H1 (cell line): ENCODE results near the gene DMBT1. TPM values are rescaled to one million over a fixed set of nuclear protein-coding genes. Genes with fewer than 3 reads are reported as not detected.

ENCODE experiments used
- CTCF ChIA-PET: fragments of 300-600 bp; sonication (Branson Sonifier 250); formaldehyde crosslinking; loops from one replicate; lab custom pipeline; 2021; ENCODE audit not compliant: partially characterized antibody; lab: Charles Lee
- POLR2A ChIA-PET: fragments of 300-600 bp; sonication (Branson Sonifier 250); formaldehyde crosslinking; loops from one replicate; lab custom pipeline; 2021; ENCODE audit warnings: inconsistent platforms; ENCODE audit not compliant: partially characterized antibody; lab: Charles Lee
- DNase-seq, 2 experiments: peaks; one replicate each; pipeline versions ENCODE4 v3.0.0 to v3.0.0-alpha.2; 2010 to 2022; ENCODE audit warnings: low spot score in 2 of 2, low read depth in 1 of 2, mixed read lengths in 1 of 2
- FAIRE-seq: peaks from 2 replicates; lab custom pipeline; 2011; peaks lifted over from hg19 to GRCh38; lab: Jason Lieb, UNC
- H2AFZ ChIP-seq: 2 replicates; pipeline ENCODE4 v1.8.1; 2012; ENCODE audit warnings: low read length, inconsistent platforms
- H2AK5ac ChIP-seq: 2 replicates; pipeline ENCODE4 v1.6.1; 2013; ENCODE audit warnings: low read depth, low read length
- H2BK120ac ChIP-seq: replicated peaks from 2 replicates; pipeline ENCODE3; 2013; ENCODE audit warnings: low read depth, low read length, inconsistent platforms
- H2BK12ac ChIP-seq: 2 replicates; pipeline ENCODE4 v1.6.1; 2013; ENCODE audit warnings: low read depth, low read length
- H2BK15ac ChIP-seq: 2 replicates; pipeline ENCODE4 v1.6.1; 2013; ENCODE audit warnings: low read length
- H2BK20ac ChIP-seq: 2 replicates; pipeline ENCODE4 v1.6.1; 2013; ENCODE audit warnings: low read length
- H2BK5ac ChIP-seq: 2 replicates; pipeline ENCODE4 v1.6.1; 2013; ENCODE audit warnings: low read depth, low read length
- H3K14ac ChIP-seq: 2 replicates; pipeline ENCODE4 v1.6.1; 2013; ENCODE audit warnings: inconsistent platforms; ENCODE audit not compliant: insufficient read length
- H3K18ac ChIP-seq: 2 replicates; pipeline ENCODE4 v1.6.1; 2013; ENCODE audit warnings: low read length; ENCODE audit errors: extremely low read depth
- H3K23ac ChIP-seq: 2 replicates; pipeline ENCODE4 v1.6.1; 2013; ENCODE audit warnings: inconsistent platforms; ENCODE audit not compliant: insufficient read length
- H3K23me2 ChIP-seq: 2 replicates; pipeline ENCODE4 v1.6.1; 2013; ENCODE audit warnings: low read depth, low read length
- H3K27ac ChIP-seq: 2 replicates; pipeline ENCODE4 v1.6.1; 2011; ENCODE audit warnings: low read depth, low read length, inconsistent platforms
- H3K27me3 ChIP-seq, 4 experiments: replicated peaks in 1 of 4; 1 replicate in 1 of 4; 2 replicates in 3 of 4; pipeline versions ENCODE4 v1.6.1 to v1.8.1; 2011 to 2013; ENCODE audit warnings: low read length in 3 of 4, mild to moderate bottlenecking in 3 of 4, inconsistent platforms in 2 of 4, mixed read lengths in 2 of 4, moderate library complexity in 1 of 4; ENCODE audit not compliant: control insufficient read depth in 3 of 4, insufficient read depth in 3 of 4; ENCODE audit errors: extremely low read depth in 1 of 4
- H3K36me3 ChIP-seq, 4 experiments: 2 replicates each; pipeline versions ENCODE4 v1.6.1 to v1.8.1; 2011 to 2013; ENCODE audit warnings: mild to moderate bottlenecking in 4 of 4, low read length in 3 of 4, moderate library complexity in 2 of 4, control low read depth in 1 of 4, inconsistent platforms in 1 of 4; ENCODE audit not compliant: insufficient read depth in 4 of 4, control insufficient read depth in 2 of 4
- H3K4ac ChIP-seq: replicated peaks from 2 replicates; pipeline ENCODE3; 2013; ENCODE audit warnings: low read length, low read depth, mixed read lengths, inconsistent platforms; ENCODE audit not compliant: insufficient read length
- H3K4me1 ChIP-seq, 4 experiments: replicated peaks in 1 of 4; 1 replicate in 1 of 4; 2 replicates in 3 of 4; pipeline versions ENCODE4 v1.6.1 to v1.8.1; 2011 to 2013; ENCODE audit warnings: low read length in 3 of 4, inconsistent platforms in 2 of 4, mixed read lengths in 1 of 4; ENCODE audit not compliant: insufficient read depth in 4 of 4, control insufficient read depth in 3 of 4
- H3K4me2 ChIP-seq, 2 experiments: 2 replicates each; pipeline versions ENCODE4 v1.6.1 to v1.8.1; 2011 to 2013; ENCODE audit warnings: low read depth in 2 of 2, low read length in 2 of 2, control low read depth in 1 of 2, inconsistent platforms in 1 of 2, mild to moderate bottlenecking in 1 of 2; ENCODE audit not compliant: insufficient read depth in 1 of 2
- H3K4me3 ChIP-seq, 4 experiments: fragments of 200-600, 300-600 bp in 1 of 4; sonication (generic), shearing (Covaris generic), sonication (Bioruptor Twin) in 1 of 4; 2 replicates each; pipeline versions ENCODE4 v1.5.1 to v1.8.1; 2011 to 2016; ENCODE audit warnings: low read length in 4 of 4, low read depth in 3 of 4, control low read depth in 2 of 4, inconsistent platforms in 2 of 4, mild to moderate bottlenecking in 2 of 4, mixed read lengths in 1 of 4, moderate library complexity in 1 of 4; ENCODE audit not compliant: insufficient read depth in 2 of 4; ENCODE audit errors: extremely low read depth in 1 of 4
- H3K56ac ChIP-seq: replicated peaks from 2 replicates; pipeline ENCODE3; 2013; ENCODE audit warnings: low read depth, mild to moderate bottlenecking, mixed read lengths, low read length, inconsistent platforms; ENCODE audit not compliant: insufficient read length
- H3K79me1 ChIP-seq: 2 replicates; pipeline ENCODE4 v1.6.1; 2013; ENCODE audit warnings: low read depth, low read length, control low read depth
- H3K79me2 ChIP-seq, 2 experiments: 2 replicates each; pipeline versions ENCODE4 v1.6.1 to v1.8.1; 2012 to 2013; ENCODE audit warnings: low read length in 2 of 2, mild to moderate bottlenecking in 2 of 2, inconsistent platforms in 1 of 2; ENCODE audit not compliant: insufficient read depth in 2 of 2, control insufficient read depth in 1 of 2
- H3K9ac ChIP-seq, 4 experiments: replicated peaks in 1 of 4; 1 replicate in 1 of 4; 2 replicates in 3 of 4; pipeline versions ENCODE4 v1.6.1 to v1.8.1; 2011 to 2013; ENCODE audit warnings: low read depth in 3 of 4, low read length in 3 of 4, control low read depth in 2 of 4, mild to moderate bottlenecking in 2 of 4, moderate library complexity in 2 of 4, inconsistent platforms in 1 of 4; ENCODE audit errors: extremely low read depth in 1 of 4
- H3K9me3 ChIP-seq, 2 experiments: 2 replicates each; pipeline versions ENCODE4 v1.6.1 to v1.8.1; 2012 to 2013; ENCODE audit warnings: mild to moderate bottlenecking in 2 of 2, moderate library complexity in 2 of 2, control low read depth in 1 of 2, inconsistent platforms in 1 of 2, low read depth in 1 of 2, low read length in 1 of 2, mixed read lengths in 1 of 2; ENCODE audit not compliant: insufficient read depth in 2 of 2
- H4K20me1 ChIP-seq, 2 experiments: replicated peaks in 1 of 2; 2 replicates each; pipeline versions ENCODE3 to v1.8.1; 2011 to 2013; ENCODE audit warnings: inconsistent platforms in 2 of 2, low read length in 2 of 2, mild to moderate bottlenecking in 1 of 2; ENCODE audit not compliant: insufficient read depth in 2 of 2, control insufficient read depth in 1 of 2
- H4K5ac ChIP-seq: 2 replicates; pipeline ENCODE4 v1.6.1; 2013; ENCODE audit warnings: low read length, low read depth, mixed read lengths, inconsistent platforms; ENCODE audit not compliant: insufficient read length
- H4K8ac ChIP-seq: 2 replicates; pipeline ENCODE4 v1.8.0; 2013; ENCODE audit warnings: mild to moderate bottlenecking, moderate library complexity, low read length, inconsistent platforms; ENCODE audit not compliant: insufficient read depth; ENCODE audit errors: extremely low read depth
- H4K91ac ChIP-seq: replicated peaks from 2 replicates; pipeline ENCODE3; 2013; ENCODE audit warnings: low read length, mixed read lengths, inconsistent platforms; ENCODE audit not compliant: insufficient read length
- CHD1 ChIP-seq: IDR thresholded peaks from 2 replicates; pipeline ENCODE4 v1.6.1; 2012; ENCODE audit warnings: low read depth, low read length, improper control_type of control experiment
- E2F6 ChIP-seq: IDR thresholded peaks from 2 replicates; pipeline ENCODE4 v1.6.1; 2012; ENCODE audit warnings: inconsistent platforms
- EP300 ChIP-seq, 2 experiments: IDR thresholded peaks; 1 replicate in 1 of 2; 2 replicates in 1 of 2; pipeline ENCODE4 v1.6.1; 2011 to 2012; ENCODE audit warnings: low read depth in 2 of 2, low read length in 2 of 2, mild to moderate bottlenecking in 2 of 2, borderline replicate concordance in 1 of 2, inconsistent platforms in 1 of 2, moderate library complexity in 1 of 2
- TEAD4 ChIP-seq: IDR thresholded peaks from 2 replicates; pipeline ENCODE4 v1.6.1; 2012; ENCODE audit warnings: low read depth, low read length, inconsistent platforms, mixed read lengths
- WGBS, 2 experiments: shearing (Covaris generic) in 1 of 2; methylation state at CpG; one replicate each; pipeline versions ENCODE4 v1.1.6 to v1.1.7; 2013 to 2015; ENCODE audit warnings: low lambda C conversion rate in 2 of 2, mixed read lengths in 2 of 2, inconsistent platforms in 1 of 2, low coverage in 1 of 2, missing lambda C conversion rate in 1 of 2; ENCODE audit not compliant: insufficient replicate concordance in 2 of 2, insufficient coverage in 1 of 2, insufficient read length in 1 of 2; ENCODE audit errors: extremely low coverage in 1 of 2, missing lambda C conversion rate in 1 of 2; 5-methylcytosine and 5-hydroxymethylcytosine counted together
- polyA plus RNA-seq, 7 experiments: library from polyadenylated mRNA; depleted of rRNA in 3 of 7; stranded (reverse) in 5 of 7; unstranded in 2 of 7; fragments of >200 nt in 5 of 7; fragments of 200-250 nt in 2 of 7; gene quantifications; 1 replicate in 5 of 7; 2 replicates in 1 of 7; 4 replicates in 1 of 7; pipeline versions ENCODE4 v1.2.1 to v1.2.3, GENCODE V29; 2011 to 2013; ENCODE audit warnings: missing spikeins in 2 of 7, mixed read lengths in 2 of 7
- total RNA-seq: library from RNA; stranded (reverse); fragmentation: NEBNext Ultra II Directional; extraction: Animal tissue kit (Norgen Biotek cat#: 25700); gene quantifications from 2 replicates; pipeline ENCODE4 v1.2.1, GENCODE V29; 2021

The DMBT1 gene
- total and polyA plus RNA-seq, 2 of the 8 experiments (the other 6 are each of a cell fraction or from before 2014, with no cell fraction given) = 0.03 TPM; not detected in 1

- no peak for TF ChIP-seq EP300 (IDR thresholded peaks at IDR 0.05; ENCODE audit: borderline replicate concordance in 1 of 2, low read depth in 2 of 2, low read length in 2 of 2)
- TF ChIP-seq CHD1 = no peak
- no peak for TF ChIP-seq TEAD4
- no peak for TF ChIP-seq E2F6
- CTCF ChIA-PET = interaction anchor here (0.6 to 1.0 kb wide), 2 partner anchors 13 to 137 kb away, joined by 3 read pairs; no protein-coding TSS in a partner anchor
- WGBS, 2 experiments = 92% methylated on average over 10 of the region's 10 CpGs; no CpG with 5 or more reads in 1 of the 2 experiments
Observed at GRCh38 chr10:122543676-122544445, 16.7 kb upstream of the DMBT1 start.

More at GRCh38 chr10:122543676-122544445, 16.7 kb upstream of the DMBT1 start:
- peak; percentile 19 for FAIRE-seq
- Histone ChIP-seq H2AFZ (no peak overlapping the region), H3K27me3 (no peaks in the 10 kb centered on the region), H2BK120ac (no peak overlapping the region), H3K18ac (no peak overlapping the region), H3K4me1 (no peaks in the 10 kb centered on the region), H3K4me2 (no peak overlapping the region), H3K56ac (no peak overlapping the region), H3K9ac (no peak overlapping the region), H3K9me3 (no peaks in the 10 kb centered on the region), H3K79me2 (no peaks in the 10 kb centered on the region), H4K20me1 (no peaks in the 10 kb centered on the region), H3K4me3 (no peak overlapping the region), H3K23me2 (no peaks in the 10 kb centered on the region), H3K14ac (no peak overlapping the region), H3K4ac (no peak overlapping the region), H3K36me3 (no peaks in the 10 kb centered on the region), H2AK5ac (no peak overlapping the region), H2BK5ac (no peak overlapping the region), H3K27ac (no peak overlapping the region), H3K79me1 (no peaks in the 10 kb centered on the region), H3K23ac (no peak overlapping the region), H4K91ac (no peak overlapping the region), H2BK12ac (no peak overlapping the region), H4K8ac (no peak overlapping the region), H2BK15ac (no peak overlapping the region), H2BK20ac (no peak overlapping the region), H4K5ac (no peak overlapping the region)
- POLR2A ChIA-PET = no interaction called here
- DNase-seq = no peak
